Lung (tissue), 12 donors: ENCODE measurements around the gene HPCA. TPM values are rescaled to one million over a fixed set of nuclear protein-coding genes. Genes with fewer than 3 reads are reported as not detected.

ENCODE experiments used
- ATAC-seq: fragments of 200-7000 bp; cut with Tn5 transposase; one replicate; pipeline ENCODE4 v1.9.1; 2020; ENCODE audit warnings: moderate number of reproducible peaks; ENCODE audit not compliant: insufficient read depth, low FRiP score
- DNase-seq, 3 donors: peaks; one replicate each; pipeline ENCODE4 v3.0.0-alpha.2; 2013 to 2017
- H3K27ac ChIP-seq, 2 donors: one replicate each; pipeline ENCODE4 v1.5.1; 2013; ENCODE audit warnings: mild to moderate bottlenecking in 2 of 2, moderate library complexity in 2 of 2, control low read depth in 1 of 2, inconsistent platforms in 1 of 2, low read depth in 1 of 2, low read length in 1 of 2
- H3K27me3 ChIP-seq, 3 donors: one replicate each; pipeline ENCODE4 v1.5.1; 2013; ENCODE audit warnings: low read length in 2 of 3; ENCODE audit not compliant: control insufficient read depth in 3 of 3, insufficient read depth in 3 of 3
- H3K36me3 ChIP-seq, 4 donors: one replicate each; pipeline ENCODE4 v1.5.1; 2013; ENCODE audit warnings: low read length in 4 of 4, mild to moderate bottlenecking in 1 of 4, moderate library complexity in 1 of 4; ENCODE audit not compliant: control insufficient read depth in 4 of 4, insufficient read depth in 4 of 4
- H3K4me1 ChIP-seq, 5 donors: one replicate each; pipeline ENCODE4 v1.5.1; 2013; ENCODE audit warnings: low read length in 5 of 5, mild to moderate bottlenecking in 2 of 5, moderate library complexity in 1 of 5; ENCODE audit not compliant: control insufficient read depth in 5 of 5, insufficient read depth in 5 of 5
- H3K4me3 ChIP-seq: one replicate; pipeline ENCODE4 v1.5.1; 2013; ENCODE audit warnings: mild to moderate bottlenecking, control low read depth, moderate library complexity
- H3K9ac ChIP-seq, 2 donors: one replicate each; pipeline ENCODE4 v1.5.1; 2013; ENCODE audit warnings: low read length in 2 of 2, control low read depth in 1 of 2; ENCODE audit not compliant: insufficient read depth in 1 of 2
- H3K9me3 ChIP-seq, 4 donors: one replicate each; pipeline ENCODE4 v1.5.1; 2013; ENCODE audit warnings: low read length in 3 of 4, mild to moderate bottlenecking in 1 of 4, moderate library complexity in 1 of 4; ENCODE audit not compliant: control insufficient read depth in 4 of 4, insufficient read depth in 3 of 4
- WGBS, 2 donors: extraction: QIAGEN DNeasy Blood & Tissue Kit; methylation state at CpG; one replicate each; pipeline ENCODE4 v1.1.7; 2013; 5-methylcytosine and 5-hydroxymethylcytosine counted together
- polyA plus RNA-seq, 2 donors: library from polyadenylated mRNA; stranded (reverse); fragments of 200-250 nt; gene quantifications; one replicate each; pipeline ENCODE4 v1.2.1, GENCODE V29; 2013
- total RNA-seq, 2 donors: library from RNA; depleted of rRNA in 1 of 2; stranded (reverse); fragments of >200 nt in 1 of 2; gene quantifications; one replicate each; pipeline ENCODE4 v1.2.1, GENCODE V29; 2014 to 2021
- TF ChIP-seq, protein P1 (sequence below): IDR thresholded peaks from 2 replicates; pipeline ENCODE4 v1.5.1; 2012; ENCODE audit warnings: mild to moderate bottlenecking; ENCODE audit errors: control extremely low read depth, extremely low read depth
- donor health status: control.
- donor health status: control.
- donor health status: Bipolar disorder and iron deficiency.
- donor health status: healthy.
- donor health status: DM: yes; HTN: yes; CAD: no.

HPCA gene
- total and polyA plus RNA-seq, 4 donors = 0.19 to 1.3 (median 0.40) TPM; not detected in 1

DNA sequence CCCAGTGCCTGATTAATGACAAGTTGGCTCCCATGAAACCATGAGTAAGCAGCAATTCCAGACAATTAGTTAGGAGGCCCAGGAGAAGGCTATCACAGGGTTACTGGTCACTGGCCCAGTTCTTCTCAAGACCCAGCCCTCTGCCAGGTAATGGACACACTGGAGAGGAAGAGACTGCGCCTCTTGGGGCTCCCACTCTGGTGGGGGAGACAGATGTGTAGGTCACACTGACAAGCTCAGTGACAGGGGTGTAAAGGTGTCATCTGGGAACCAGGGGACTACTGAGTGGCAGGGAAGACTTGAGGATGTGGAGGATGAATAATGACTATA lies 4.9 kb downstream of the HPCA start:
- WGBS, 2 donors = 96 to 100% methylated on average over 1 of the region's 1 CpG
- no peak overlapping the region for H3K27ac ChIP-seq
- ATAC-seq (no peak), DNase-seq (no peak)
- no peak overlapping the region for H3K4me3 ChIP-seq
- TF ChIP-seq, protein P1, sequence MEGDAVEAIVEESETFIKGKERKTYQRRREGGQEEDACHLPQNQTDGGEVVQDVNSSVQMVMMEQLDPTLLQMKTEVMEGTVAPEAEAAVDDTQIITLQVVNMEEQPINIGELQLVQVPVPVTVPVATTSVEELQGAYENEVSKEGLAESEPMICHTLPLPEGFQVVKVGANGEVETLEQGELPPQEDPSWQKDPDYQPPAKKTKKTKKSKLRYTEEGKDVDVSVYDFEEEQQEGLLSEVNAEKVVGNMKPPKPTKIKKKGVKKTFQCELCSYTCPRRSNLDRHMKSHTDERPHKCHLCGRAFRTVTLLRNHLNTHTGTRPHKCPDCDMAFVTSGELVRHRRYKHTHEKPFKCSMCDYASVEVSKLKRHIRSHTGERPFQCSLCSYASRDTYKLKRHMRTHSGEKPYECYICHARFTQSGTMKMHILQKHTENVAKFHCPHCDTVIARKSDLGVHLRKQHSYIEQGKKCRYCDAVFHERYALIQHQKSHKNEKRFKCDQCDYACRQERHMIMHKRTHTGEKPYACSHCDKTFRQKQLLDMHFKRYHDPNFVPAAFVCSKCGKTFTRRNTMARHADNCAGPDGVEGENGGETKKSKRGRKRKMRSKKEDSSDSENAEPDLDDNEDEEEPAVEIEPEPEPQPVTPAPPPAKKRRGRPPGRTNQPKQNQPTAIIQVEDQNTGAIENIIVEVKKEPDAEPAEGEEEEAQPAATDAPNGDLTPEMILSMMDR = no peak
- H3K27me3 ChIP-seq = peaks cover 6 to 18% (median 14%) of the 10 kb centered on the region in 3 donors
- H3K36me3 ChIP-seq = no peaks in the 10 kb centered on the region
- peaks cover 0 to 12% (median 3%) of the 10 kb centered on the region in 5 donors for H3K4me1 ChIP-seq
- H3K9ac ChIP-seq = no peak overlapping the region
- H3K9me3 ChIP-seq = peaks cover 0 to 6% (median 0%) of the 10 kb centered on the region in 4 donors

DNA sequence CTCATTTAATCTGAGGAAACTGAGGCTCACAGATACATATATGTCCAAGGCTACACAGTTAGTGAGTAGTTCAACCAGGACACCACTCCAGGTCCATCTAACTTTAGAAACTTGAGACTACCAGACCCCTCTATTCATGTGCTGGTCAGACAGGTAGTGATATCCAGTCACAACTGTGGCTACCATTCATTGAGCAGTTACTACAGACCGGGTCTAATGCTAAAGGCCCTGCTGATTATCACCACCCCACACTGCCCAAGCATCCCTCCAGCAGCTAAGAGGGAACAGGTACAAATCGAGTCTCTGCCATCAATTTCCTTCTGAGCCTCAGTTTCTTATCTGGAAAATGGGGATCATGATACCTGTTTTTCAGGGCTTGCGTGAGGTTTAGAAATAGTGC lies 5.3 kb downstream of the HPCA start:
- Histone ChIP-seq H3K27ac (no peak overlapping the region), H3K9ac (no peak overlapping the region), H3K36me3 (no peaks in the 10 kb centered on the region), H3K4me1 (peaks cover 0 to 12% (median 3%) of the 10 kb centered on the region in 5 donors), H3K4me3 (no peak overlapping the region), H3K9me3 (peaks cover 0 to 6% (median 0%) of the 10 kb centered on the region in 4 donors), H3K27me3 (peaks cover 6 to 18% (median 14%) of the 10 kb centered on the region in 3 donors)
- ATAC-seq (no peak), DNase-seq (no peak)
- TF ChIP-seq, protein P1 = no peak
- WGBS, 2 donors = 82 to 93% methylated on average over 3 of the region's 3 CpGs

DNA sequence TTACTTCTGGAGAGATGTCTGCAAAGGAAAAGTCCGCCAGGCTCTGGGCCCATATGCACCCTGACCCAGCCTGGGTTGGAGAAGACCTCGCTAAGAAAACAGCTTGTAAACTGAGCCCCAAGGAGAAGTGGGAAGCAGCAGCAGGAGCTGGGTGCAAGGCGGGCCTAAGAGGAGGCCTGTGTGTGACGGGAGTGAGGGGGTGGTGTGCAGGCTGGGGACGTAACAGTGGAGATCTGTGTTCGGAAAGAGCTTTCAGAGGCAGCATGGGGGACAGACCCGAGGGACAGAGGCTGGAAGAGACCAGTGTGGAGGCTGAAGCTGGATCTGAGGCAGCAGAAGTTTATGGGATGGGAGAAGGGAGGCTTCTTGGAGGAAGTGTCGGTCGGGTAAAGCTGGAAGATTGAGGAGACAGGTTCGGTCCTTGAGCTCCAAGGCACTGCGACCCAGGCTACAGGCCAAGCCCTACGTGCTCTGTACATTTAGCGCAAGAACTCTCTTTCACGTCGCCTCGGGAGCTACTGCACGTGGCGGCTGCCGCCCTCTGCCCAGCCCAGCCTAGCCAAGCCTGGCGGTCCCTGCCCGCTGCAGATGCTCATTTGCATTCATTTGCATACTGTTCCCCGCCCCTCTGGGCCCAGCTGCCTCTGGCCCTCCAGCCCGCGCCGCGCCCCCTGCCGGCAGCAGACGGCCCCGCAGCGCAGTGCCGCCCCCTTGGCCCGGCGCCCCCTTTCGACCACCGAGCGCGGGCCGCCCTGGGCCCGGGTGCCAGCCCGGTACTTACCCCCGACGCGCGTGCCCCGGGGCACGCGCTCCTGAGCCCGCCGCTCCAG lies 6.3 kb downstream of the HPCA start:
- no peak overlapping the region for H3K4me3 ChIP-seq
- H3K9ac ChIP-seq = no peak overlapping the region
- WGBS, 2 donors = 19 to 29% methylated on average over 33 to 49 of the region's 49 CpGs
- peak; percentile 22 for ATAC-seq
- H3K36me3 ChIP-seq = no peaks in the 10 kb centered on the region
- H3K9me3 ChIP-seq = peaks cover 0 to 6% (median 0%) of the 10 kb centered on the region in 4 donors
- peaks cover 0 to 12% (median 3%) of the 10 kb centered on the region in 5 donors for H3K4me1 ChIP-seq
- H3K27me3 ChIP-seq = peaks cover 6 to 13% (median 8%) of the 10 kb centered on the region in 3 donors
- peak in 1 of 3 donors; percentile 52 for DNase-seq
- TF ChIP-seq, protein P1 = peak; percentile 3
- no peak overlapping the region for H3K27ac ChIP-seq
